Measurements from ENCODE around the gene TNFSF13.

Gene TNFSF13

DNA sequence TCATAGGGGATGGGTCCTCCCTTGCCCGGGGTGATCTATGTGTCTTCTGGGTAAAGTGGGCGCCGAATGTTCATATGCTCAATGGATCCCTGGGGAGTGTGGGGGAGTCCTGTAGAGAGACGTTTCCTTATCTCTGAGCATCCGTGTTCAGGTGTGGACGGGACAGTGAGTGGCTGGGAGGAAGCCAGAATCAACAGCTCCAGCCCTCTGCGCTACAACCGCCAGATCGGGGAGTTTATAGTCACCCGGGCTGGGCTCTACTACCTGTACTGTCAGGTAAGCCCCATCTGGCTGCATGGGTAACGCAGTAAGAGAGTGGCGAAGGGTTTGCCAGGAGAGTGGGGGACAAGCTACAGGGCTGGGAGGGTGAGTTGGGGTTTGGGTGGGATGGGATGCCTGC is 1.9 kb upstream of the TNFSF13 start:
- no peaks in the 10 kb centered on the region for H3K27me3 ChIP-seq (ENCODE audit: control insufficient read depth, insufficient read depth, low read length)
- no peak overlapping the region for H3K9ac ChIP-seq (ENCODE audit: low read depth, low read length)
- no peak overlapping the region for H3K4me3 ChIP-seq (ENCODE audit: low read depth, low read length)
- peaks cover 22% of the 10 kb centered on the region for H3K4me1 ChIP-seq (ENCODE audit: control insufficient read depth, insufficient read depth, low read length)
- H3K9me3 ChIP-seq (ENCODE audit: control insufficient read depth, insufficient read depth, low read length) = no peaks in the 10 kb centered on the region
- H3K36me3 ChIP-seq (ENCODE audit: control insufficient read depth, insufficient read depth, low read length) = no peaks in the 10 kb centered on the region

DNA sequence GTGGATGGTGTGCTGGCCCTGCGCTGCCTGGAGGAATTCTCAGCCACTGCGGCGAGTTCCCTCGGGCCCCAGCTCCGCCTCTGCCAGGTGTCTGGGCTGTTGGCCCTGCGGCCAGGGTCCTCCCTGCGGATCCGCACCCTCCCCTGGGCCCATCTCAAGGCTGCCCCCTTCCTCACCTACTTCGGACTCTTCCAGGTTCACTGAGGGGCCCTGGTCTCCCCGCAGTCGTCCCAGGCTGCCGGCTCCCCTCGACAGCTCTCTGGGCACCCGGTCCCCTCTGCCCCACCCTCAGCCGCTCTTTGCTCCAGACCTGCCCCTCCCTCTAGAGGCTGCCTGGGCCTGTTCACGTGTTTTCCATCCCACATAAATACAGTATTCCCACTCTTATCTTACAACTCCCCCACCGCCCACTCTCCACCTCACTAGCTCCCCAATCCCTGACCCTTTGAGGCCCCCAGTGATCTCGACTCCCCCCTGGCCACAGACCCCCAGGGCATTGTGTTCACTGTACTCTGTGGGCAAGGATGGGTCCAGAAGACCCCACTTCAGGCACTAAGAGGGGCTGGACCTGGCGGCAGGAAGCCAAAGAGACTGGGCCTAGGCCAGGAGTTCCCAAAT is 1.3 kb upstream of the TNFSF13 start:
- no peaks in the 10 kb centered on the region for H3K36me3 ChIP-seq (ENCODE audit: control insufficient read depth, insufficient read depth, low read length)
- no peaks in the 10 kb centered on the region for H3K27me3 ChIP-seq (ENCODE audit: control insufficient read depth, insufficient read depth, low read length)
- H3K4me3 ChIP-seq (ENCODE audit: low read depth, low read length) = peak overlapping the region; percentile 45
- H3K9me3 ChIP-seq (ENCODE audit: control insufficient read depth, insufficient read depth, low read length) = no peaks in the 10 kb centered on the region
- peaks cover 22% of the 10 kb centered on the region for H3K4me1 ChIP-seq (ENCODE audit: control insufficient read depth, insufficient read depth, low read length)
- H3K9ac ChIP-seq (ENCODE audit: low read depth, low read length) = peak overlapping the region; percentile 37

DNA sequence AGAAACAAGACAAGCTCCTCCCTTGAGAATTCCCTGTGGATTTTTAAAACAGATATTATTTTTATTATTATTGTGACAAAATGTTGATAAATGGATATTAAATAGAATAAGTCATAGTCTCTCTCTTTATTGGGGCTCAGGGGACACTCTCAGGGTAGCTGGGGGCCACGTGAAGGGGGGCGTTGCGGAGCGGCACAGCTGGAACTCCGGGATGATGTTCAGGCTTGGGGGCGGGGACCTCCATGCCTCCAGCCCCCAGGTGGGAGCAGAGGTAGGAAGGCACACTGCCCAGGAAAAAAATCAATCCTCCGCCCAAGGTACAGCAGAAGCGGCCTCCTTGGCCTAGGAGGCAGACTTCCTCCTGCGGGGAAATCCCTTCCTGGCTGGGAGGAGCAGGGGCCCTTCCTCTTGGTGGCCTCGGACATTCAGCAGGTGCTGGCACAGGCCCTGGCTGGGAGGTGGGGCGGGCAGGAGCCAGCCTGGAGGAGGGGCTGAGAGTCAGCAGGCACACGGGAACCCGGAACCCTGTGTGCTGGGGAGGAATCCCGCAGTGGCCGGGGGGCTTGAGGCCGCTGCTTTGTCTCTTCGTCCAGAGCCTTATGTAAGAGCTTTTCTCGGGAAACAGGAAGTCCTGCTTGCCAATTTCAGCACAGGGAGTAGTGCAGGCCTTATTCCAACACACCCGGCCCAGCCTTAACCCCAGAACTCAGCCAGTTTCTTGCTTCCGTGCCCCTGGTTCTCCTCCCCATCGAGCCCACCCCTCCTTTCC is 591 bp upstream of the TNFSF13 start:
- Histone ChIP-seq H3K4me3 (ENCODE audit: low read depth, low read length) (peak overlapping the region; percentile 45), H3K9ac (ENCODE audit: low read depth, low read length) (peak overlapping the region; percentile 41), H3K9me3 (ENCODE audit: control insufficient read depth, insufficient read depth, low read length) (no peaks in the 10 kb centered on the region), H3K36me3 (ENCODE audit: control insufficient read depth, insufficient read depth, low read length) (no peaks in the 10 kb centered on the region), H3K27me3 (ENCODE audit: control insufficient read depth, insufficient read depth, low read length) (no peaks in the 10 kb centered on the region), H3K4me1 (ENCODE audit: control insufficient read depth, insufficient read depth, low read length) (peaks cover 22% of the 10 kb centered on the region)

DNA sequence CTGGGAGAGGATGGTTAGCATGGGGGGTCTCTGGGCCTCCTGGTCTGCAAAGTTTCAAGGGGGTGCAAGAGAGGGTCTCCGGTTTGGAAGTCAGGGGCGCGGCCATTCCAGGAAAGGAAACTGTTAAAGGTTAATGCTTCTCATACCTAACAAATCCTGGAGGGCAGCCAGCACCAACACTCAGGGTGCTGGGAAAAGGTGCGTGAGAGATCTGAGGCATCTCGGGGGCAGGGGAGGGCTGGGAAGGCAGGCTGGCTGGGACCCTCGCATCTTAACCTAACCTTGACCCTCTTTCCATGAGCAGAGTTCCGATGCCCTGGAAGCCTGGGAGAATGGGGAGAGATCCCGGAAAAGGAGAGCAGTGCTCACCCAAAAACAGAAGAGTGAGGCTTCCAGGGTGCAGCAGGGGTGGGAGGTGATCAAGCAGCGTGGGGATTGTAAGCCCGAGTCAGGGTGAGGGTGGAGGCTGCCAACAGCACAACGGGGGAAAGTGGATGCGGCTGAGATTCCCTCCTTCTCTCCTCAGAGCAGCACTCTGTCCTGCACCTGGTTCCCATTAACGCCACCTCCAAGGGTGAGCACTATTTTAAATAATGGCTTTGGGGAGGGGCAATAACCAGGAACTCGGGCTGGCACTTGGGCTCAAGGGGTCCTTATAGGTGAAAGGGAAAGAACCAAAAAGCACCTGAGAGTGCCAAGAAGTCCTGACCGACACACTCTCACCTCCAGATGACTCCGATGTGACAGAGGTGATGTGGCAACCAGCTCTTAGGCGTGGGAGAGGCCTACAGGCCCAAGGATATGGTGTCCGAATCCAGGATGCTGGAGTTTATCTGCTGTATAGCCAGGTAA is 996 bp downstream of the TNFSF13 start:
- Histone ChIP-seq H3K36me3 (ENCODE audit: control insufficient read depth, insufficient read depth, low read length) (peaks cover 14% of the 10 kb centered on the region), H3K4me1 (ENCODE audit: control insufficient read depth, insufficient read depth, low read length) (peaks cover 22% of the 10 kb centered on the region), H3K9me3 (ENCODE audit: control insufficient read depth, insufficient read depth, low read length) (no peaks in the 10 kb centered on the region), H3K27me3 (ENCODE audit: control insufficient read depth, insufficient read depth, low read length) (no peaks in the 10 kb centered on the region), H3K9ac (ENCODE audit: low read depth, low read length) (peak overlapping the region; percentile 51), H3K4me3 (ENCODE audit: low read depth, low read length) (peak overlapping the region; percentile 94)

DNA sequence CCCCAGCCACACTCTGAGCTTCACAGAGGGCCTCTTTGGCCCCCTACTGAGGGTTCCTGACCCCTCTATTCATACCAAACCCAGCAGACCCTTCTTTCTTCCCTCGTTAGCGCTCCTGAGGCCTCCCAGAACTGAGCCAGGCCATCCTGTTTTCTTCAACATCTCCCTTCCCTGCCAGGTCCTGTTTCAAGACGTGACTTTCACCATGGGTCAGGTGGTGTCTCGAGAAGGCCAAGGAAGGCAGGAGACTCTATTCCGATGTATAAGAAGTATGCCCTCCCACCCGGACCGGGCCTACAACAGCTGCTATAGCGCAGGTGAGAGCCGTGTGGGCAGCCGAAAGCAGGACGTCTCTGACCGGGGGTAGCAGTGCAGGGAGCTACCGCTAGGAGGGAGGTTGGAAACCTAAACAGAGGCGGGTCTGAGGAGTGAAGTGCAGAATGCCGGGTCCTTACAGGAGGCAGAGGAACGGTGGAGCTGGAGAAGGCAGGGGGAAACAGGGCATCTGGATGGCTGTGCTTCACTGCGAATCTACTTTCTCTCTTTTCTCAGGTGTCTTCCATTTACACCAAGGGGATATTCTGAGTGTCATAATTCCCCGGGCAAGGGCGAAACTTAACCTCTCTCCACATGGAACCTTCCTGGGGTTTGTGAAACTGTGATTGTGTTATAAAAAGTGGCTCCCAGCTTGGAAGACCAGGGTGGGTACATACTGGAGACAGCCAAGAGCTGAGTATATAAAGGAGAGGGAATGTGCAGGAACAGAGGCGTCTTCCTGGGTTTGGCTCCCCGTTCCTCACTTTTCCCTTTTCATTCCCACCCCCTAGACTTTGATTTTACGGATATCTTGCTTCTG is 1.9 kb downstream of the TNFSF13 start:
- Histone ChIP-seq H3K9me3 (ENCODE audit: control insufficient read depth, insufficient read depth, low read length) (no peaks in the 10 kb centered on the region), H3K27me3 (ENCODE audit: control insufficient read depth, insufficient read depth, low read length) (no peaks in the 10 kb centered on the region), H3K4me3 (ENCODE audit: low read depth, low read length) (peak overlapping the region; percentile 94), H3K36me3 (ENCODE audit: control insufficient read depth, insufficient read depth, low read length) (peaks cover 22% of the 10 kb centered on the region), H3K9ac (ENCODE audit: low read depth, low read length) (peak overlapping the region; percentile 51), H3K4me1 (ENCODE audit: control insufficient read depth, insufficient read depth, low read length) (peaks cover 22% of the 10 kb centered on the region)

DNA sequence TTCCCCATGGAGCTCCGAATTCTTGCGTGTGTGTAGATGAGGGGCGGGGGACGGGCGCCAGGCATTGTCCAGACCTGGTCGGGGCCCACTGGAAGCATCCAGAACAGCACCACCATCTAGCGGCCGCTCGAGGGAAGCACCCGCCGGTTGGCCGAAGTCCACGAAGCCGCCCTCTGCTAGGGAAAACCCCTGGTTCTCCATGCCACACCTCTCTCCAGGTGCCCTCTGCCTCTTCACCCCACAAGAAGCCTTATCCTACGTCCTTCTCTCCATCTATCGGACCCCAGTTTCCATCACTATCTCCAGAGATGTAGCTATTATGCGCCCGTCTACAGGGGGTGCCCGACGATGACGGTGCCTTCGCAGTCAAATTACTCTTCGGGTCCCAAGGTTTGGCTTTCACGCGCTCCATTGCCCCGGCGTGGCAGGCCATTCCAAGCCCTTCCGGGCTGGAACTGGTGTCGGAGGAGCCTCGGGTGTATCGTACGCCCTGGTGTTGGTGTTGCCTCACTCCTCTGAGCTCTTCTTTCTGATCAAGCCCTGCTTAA is 2.6 kb downstream of the TNFSF13 start:
- Histone ChIP-seq H3K36me3 (ENCODE audit: control insufficient read depth, insufficient read depth, low read length) (peaks cover 26% of the 10 kb centered on the region), H3K9ac (ENCODE audit: low read depth, low read length) (peak overlapping the region; percentile 85), H3K27me3 (ENCODE audit: control insufficient read depth, insufficient read depth, low read length) (no peaks in the 10 kb centered on the region), H3K4me3 (ENCODE audit: low read depth, low read length) (peak overlapping the region; percentile 94), H3K9me3 (ENCODE audit: control insufficient read depth, insufficient read depth, low read length) (no peaks in the 10 kb centered on the region), H3K4me1 (ENCODE audit: control insufficient read depth, insufficient read depth, low read length) (peaks cover 20% of the 10 kb centered on the region)

DNA sequence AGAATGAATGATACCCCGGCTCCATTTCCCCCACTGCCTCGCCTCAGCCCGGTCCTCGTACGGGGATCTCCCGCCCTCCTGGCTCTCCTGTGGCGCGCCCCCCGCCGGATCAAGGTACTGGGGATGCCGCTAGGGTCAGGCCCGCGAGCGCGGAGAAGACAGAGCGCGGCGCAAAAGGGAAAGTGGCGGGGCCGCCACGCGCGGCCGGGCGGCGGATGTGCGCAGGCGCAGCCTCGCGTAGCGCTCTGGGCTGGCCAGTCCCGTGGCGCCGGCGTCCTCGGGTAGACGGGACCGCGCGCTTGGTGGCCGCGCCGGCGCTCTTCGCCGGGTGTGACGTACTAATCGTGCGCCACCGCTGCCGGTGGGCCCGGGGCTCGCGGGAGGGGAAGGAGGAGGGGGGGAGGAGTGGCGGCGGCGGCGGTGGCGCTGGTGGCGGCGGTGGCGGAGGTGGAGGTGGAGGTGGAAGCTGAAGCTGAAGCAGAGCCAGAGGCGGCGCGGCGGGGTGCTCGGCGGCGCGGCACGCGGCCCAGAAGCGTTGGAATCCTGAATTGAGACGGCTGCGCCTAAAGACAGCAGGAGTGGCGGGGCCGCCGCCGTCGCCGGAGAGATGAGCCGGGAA is 3.1 kb downstream of the TNFSF13 start, which contains the start of gene SENP3:
Gene SENP3, plus strand, starts transcription at position 331 of the 619 bp plus-strand sequence. CDS start 1,158 bp downstream, outside the sequence.
- Histone ChIP-seq H3K9me3 (ENCODE audit: control insufficient read depth, insufficient read depth, low read length) (no peaks in the 10 kb centered on the region), H3K36me3 (ENCODE audit: control insufficient read depth, insufficient read depth, low read length) (peaks cover 29% of the 10 kb centered on the region), H3K4me3 (ENCODE audit: low read depth, low read length) (peak within 1 kb of the TSS; percentile 94), H3K4me1 (ENCODE audit: control insufficient read depth, insufficient read depth, low read length) (peaks cover 20% of the 10 kb centered on the region), H3K9ac (ENCODE audit: low read depth, low read length) (peak within 1 kb of the TSS; percentile 85), H3K27me3 (ENCODE audit: control insufficient read depth, insufficient read depth, low read length) (no peaks in the 10 kb centered on the region)

DNA sequence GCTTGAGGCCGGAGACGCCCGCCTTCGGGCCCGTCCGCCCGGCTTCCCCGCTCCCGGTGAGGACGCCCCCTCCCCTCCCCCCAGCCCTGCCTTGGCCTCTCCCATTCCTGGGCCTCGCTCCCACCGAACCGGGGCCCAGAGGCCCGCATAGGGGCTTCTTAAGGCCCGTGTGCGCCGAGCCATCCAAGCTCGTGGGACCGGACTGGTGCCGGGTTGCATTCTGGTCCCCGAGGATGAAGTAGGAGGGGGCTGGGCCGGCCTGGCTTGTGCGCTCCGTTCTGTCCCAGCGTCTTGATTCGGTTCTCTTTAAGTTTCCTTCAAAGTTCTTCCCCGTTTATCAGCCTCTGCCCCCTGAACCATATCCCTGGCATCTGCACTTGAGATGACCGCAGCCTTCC is 3.7 kb downstream of the TNFSF13 start:
- no peaks in the 10 kb centered on the region for H3K9me3 ChIP-seq (ENCODE audit: control insufficient read depth, insufficient read depth, low read length)
- H3K4me1 ChIP-seq (ENCODE audit: control insufficient read depth, insufficient read depth, low read length) = peaks cover 19% of the 10 kb centered on the region
- H3K4me3 ChIP-seq (ENCODE audit: low read depth, low read length) = peak overlapping the region; percentile 76
- peaks cover 29% of the 10 kb centered on the region for H3K36me3 ChIP-seq (ENCODE audit: control insufficient read depth, insufficient read depth, low read length)
- peak overlapping the region; percentile 71 for H3K9ac ChIP-seq (ENCODE audit: low read depth, low read length)
- H3K27me3 ChIP-seq (ENCODE audit: control insufficient read depth, insufficient read depth, low read length) = no peaks in the 10 kb centered on the region

DNA sequence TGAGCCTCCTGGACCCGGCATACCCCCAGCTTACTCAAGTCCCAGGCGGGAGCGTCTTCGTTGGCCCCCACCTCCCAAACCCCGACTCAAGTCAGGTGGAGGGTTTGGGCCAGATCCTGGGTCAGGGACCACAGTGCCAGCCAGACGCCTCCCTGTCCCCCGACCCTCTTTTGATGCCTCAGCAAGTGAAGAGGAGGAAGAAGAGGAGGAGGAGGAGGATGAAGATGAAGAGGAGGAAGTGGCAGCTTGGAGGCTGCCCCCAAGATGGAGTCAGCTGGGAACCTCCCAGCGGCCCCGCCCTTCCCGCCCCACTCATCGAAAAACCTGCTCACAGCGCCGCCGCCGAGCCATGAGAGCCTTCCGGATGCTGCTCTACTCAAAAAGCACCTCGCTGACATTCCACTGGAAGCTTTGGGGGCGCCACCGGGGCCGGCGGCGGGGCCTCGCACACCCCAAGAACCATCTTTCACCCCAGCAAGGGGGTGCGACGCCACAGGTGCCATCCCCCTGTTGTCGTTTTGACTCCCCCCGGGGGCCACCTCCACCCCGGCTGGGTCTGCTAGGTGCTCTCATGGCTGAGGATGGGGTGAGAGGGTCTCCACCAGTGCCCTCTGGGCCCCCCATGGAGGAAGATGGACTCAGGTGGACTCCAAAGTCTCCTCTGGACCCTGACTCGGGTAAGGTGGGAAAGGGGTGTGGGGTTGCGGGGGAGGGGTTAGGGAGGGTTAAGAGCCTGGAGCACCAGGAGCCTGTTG is 4.7 kb downstream of the TNFSF13 start:
- Histone ChIP-seq H3K4me1 (ENCODE audit: control insufficient read depth, insufficient read depth, low read length) (peaks cover 14% of the 10 kb centered on the region), H3K9ac (ENCODE audit: low read depth, low read length) (no peak overlapping the region), H3K9me3 (ENCODE audit: control insufficient read depth, insufficient read depth, low read length) (no peaks in the 10 kb centered on the region), H3K27me3 (ENCODE audit: control insufficient read depth, insufficient read depth, low read length) (no peaks in the 10 kb centered on the region), H3K36me3 (ENCODE audit: control insufficient read depth, insufficient read depth, low read length) (peaks cover 35% of the 10 kb centered on the region), H3K4me3 (ENCODE audit: low read depth, low read length) (peak overlapping the region; percentile 76)

DNA sequence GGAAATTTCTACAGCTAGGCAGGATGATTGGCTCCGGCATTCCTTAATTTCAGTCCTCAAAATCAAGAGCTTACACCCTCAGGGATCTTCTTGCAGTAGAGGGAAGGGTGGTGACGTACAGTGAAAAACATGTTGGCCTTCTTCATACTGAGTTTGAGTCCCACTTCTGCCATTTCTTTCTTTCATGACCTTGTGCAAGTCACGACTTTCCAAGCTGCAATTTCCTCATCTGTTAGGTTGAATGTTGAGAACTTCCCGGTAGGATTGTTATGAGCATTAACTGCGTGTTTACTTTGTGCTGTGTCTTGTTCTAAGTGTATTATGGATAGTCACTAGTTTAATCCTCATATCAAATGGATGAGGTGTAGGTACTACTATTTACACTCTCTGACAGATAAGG is 11.0 kb downstream of the TNFSF13 start:
- peaks cover 59% of the 10 kb centered on the region for H3K36me3 ChIP-seq (ENCODE audit: control insufficient read depth, insufficient read depth, low read length)
- peaks cover 2% of the 10 kb centered on the region for H3K4me1 ChIP-seq (ENCODE audit: control insufficient read depth, insufficient read depth, low read length)
- H3K9me3 ChIP-seq (ENCODE audit: control insufficient read depth, insufficient read depth, low read length) = no peaks in the 10 kb centered on the region
- no peaks in the 10 kb centered on the region for H3K27me3 ChIP-seq (ENCODE audit: control insufficient read depth, insufficient read depth, low read length)
- no peak overlapping the region for H3K9ac ChIP-seq (ENCODE audit: low read depth, low read length)
- H3K4me3 ChIP-seq (ENCODE audit: low read depth, low read length) = no peak overlapping the region
